ENCODE results near the gene TLL2.

TLL2 gene

GRCh38 chr10:96384506-96384905 is 129.2 kb downstream of the TLL2 start:
- in situ Hi-C loops (cut with HindIII; ENCODE audit: low pct_ligation_motif_present, low sequenced_read_pairs): no loop called here
- no peak overlapping the region for H3K4me3 ChIP-seq (ENCODE audit: low read depth, low read length)
- H3K27me3 ChIP-seq (replicated peaks): no peaks in the 10 kb centered on the region
- H3K27ac ChIP-seq: no peak overlapping the region
- TF ChIP-seq CTCF (IDR thresholded peaks at IDR 0.05; ENCODE audit: low read depth, low read length, missing control alignments): no peak
- H3K36me3 ChIP-seq (replicated peaks): no peaks in the 10 kb centered on the region
- no peak for DNase-seq

- no peak for DNase-seq
- no peaks in the 10 kb centered on the region for H3K36me3 ChIP-seq (replicated peaks)
- in situ Hi-C loops (cut with HindIII; ENCODE audit: low pct_ligation_motif_present, low sequenced_read_pairs): no loop called here
- no peaks in the 10 kb centered on the region for H3K27me3 ChIP-seq (replicated peaks)
- TF ChIP-seq CTCF (IDR thresholded peaks at IDR 0.05; ENCODE audit: low read depth, low read length, missing control alignments): no peak
- no peak overlapping the region for H3K4me3 ChIP-seq (ENCODE audit: low read depth, low read length)
- H3K27ac ChIP-seq: no peak overlapping the region
These were observed 132.9 kb downstream of the TLL2 start for GRCh38 chr10:96380821-96381220.

GRCh38 chr10:96379758-96380157 is 134.0 kb downstream of the TLL2 start:
- Histone ChIP-seq H3K4me3 (ENCODE audit: low read depth, low read length) (no peak overlapping the region), H3K27me3 (replicated peaks) (no peaks in the 10 kb centered on the region), H3K36me3 (replicated peaks) (no peaks in the 10 kb centered on the region), H3K27ac (no peak overlapping the region)
- TF ChIP-seq CTCF (IDR thresholded peaks at IDR 0.05; ENCODE audit: low read depth, low read length, missing control alignments): no peak
- DNase-seq: no peak
- in situ Hi-C loops (cut with HindIII; ENCODE audit: low pct_ligation_motif_present, low sequenced_read_pairs): no loop called here

- no peaks in the 10 kb centered on the region for H3K36me3 ChIP-seq (replicated peaks)
- in situ Hi-C loops (cut with HindIII; ENCODE audit: low pct_ligation_motif_present, low sequenced_read_pairs): no loop called here
- no peak for DNase-seq
- no peaks in the 10 kb centered on the region for H3K27me3 ChIP-seq (replicated peaks)
- no peak overlapping the region for H3K27ac ChIP-seq
- no peak for TF ChIP-seq CTCF (IDR thresholded peaks at IDR 0.05; ENCODE audit: low read depth, low read length, missing control alignments)
- no peak overlapping the region for H3K4me3 ChIP-seq (ENCODE audit: low read depth, low read length)
These were observed 135.0 kb downstream of the TLL2 start for GRCh38 chr10:96378741-96379140.

GRCh38 chr10:96377816-96378294 is 135.9 kb downstream of the TLL2 start:
- peak; percentile 45 for DNase-seq
- in situ Hi-C loops (cut with HindIII; ENCODE audit: low pct_ligation_motif_present, low sequenced_read_pairs): no loop called here
- Histone ChIP-seq H3K27me3 (replicated peaks) (no peaks in the 10 kb centered on the region), H3K36me3 (replicated peaks) (no peaks in the 10 kb centered on the region), H3K27ac (no peak overlapping the region), H3K4me3 (ENCODE audit: low read depth, low read length) (no peak overlapping the region)
- no peak for TF ChIP-seq CTCF (IDR thresholded peaks at IDR 0.05; ENCODE audit: low read depth, low read length, missing control alignments)

GRCh38 chr10:96376483-96376882 is 137.2 kb downstream of the TLL2 start:
- no peak for DNase-seq
- H3K27ac ChIP-seq: no peak overlapping the region

More at GRCh38 chr10:96376483-96376882, 137.2 kb downstream of the TLL2 start:
- TF ChIP-seq CTCF (IDR thresholded peaks at IDR 0.05; ENCODE audit: low read depth, low read length, missing control alignments): no peak
- Histone ChIP-seq H3K27me3 (replicated peaks) (no peaks in the 10 kb centered on the region), H3K4me3 (ENCODE audit: low read depth, low read length) (no peak overlapping the region), H3K36me3 (replicated peaks) (no peaks in the 10 kb centered on the region)
- in situ Hi-C loops (cut with HindIII; ENCODE audit: low pct_ligation_motif_present, low sequenced_read_pairs): no loop called here
